Hepatocyte (in vitro differentiated cells): ENCODE results near the gene TMEM204. TPM values are rescaled to one million over a fixed set of nuclear protein-coding genes. Genes with fewer than 3 reads are reported as not detected.
"Not testable (repeated sequence)": the region's sequence is repeated elsewhere in the genome, so short reads cannot be mapped to it uniquely, and the experiment has no call there.

Experiments
- DNase-seq: peaks from one replicate; pipeline ENCODE4 v3.0.0-alpha.2; 2016; ENCODE audit warnings: low spot score
- H2AFZ ChIP-seq: fragments of 200-600 bp; sonication (generic); 2 replicates; pipeline ENCODE4 v1.6.0; 2016; ENCODE audit warnings: antibody characterized with exemption, mild to moderate bottlenecking
- H3K27ac ChIP-seq: fragments of 200-600 bp; sonication (generic); 2 replicates; pipeline ENCODE4 v1.5.1; 2016; ENCODE audit warnings: mild to moderate bottlenecking
- H3K27me3 ChIP-seq: fragments of 200-600 bp; sonication (generic); 2 replicates; pipeline ENCODE4 v1.6.1; 2016
- H3K36me3 ChIP-seq: fragments of 200-600 bp; sonication (generic); replicated peaks from 2 replicates; pipeline ENCODE4 v1.5.1; 2016; ENCODE audit warnings: low read depth; ENCODE audit not compliant: insufficient read depth
- H3K4me1 ChIP-seq: fragments of 200-600 bp; sonication (generic); 2 replicates; pipeline ENCODE4 v1.5.1; 2016; ENCODE audit warnings: mild to moderate bottlenecking, moderate library complexity; ENCODE audit not compliant: insufficient read depth
- H3K4me2 ChIP-seq: fragments of 200-600 bp; sonication (generic); 2 replicates; pipeline ENCODE4 v1.6.0; 2016
- H3K4me3 ChIP-seq: fragments of 200-600 bp; sonication (generic); 2 replicates; pipeline ENCODE4 v1.5.1; 2016; ENCODE audit warnings: mild to moderate bottlenecking
- H3K79me2 ChIP-seq: fragments of 200-600 bp; sonication (generic); 2 replicates; pipeline ENCODE4 v1.6.0; 2017; ENCODE audit warnings: mild to moderate bottlenecking
- H3K9me2 ChIP-seq: fragments of 200-600 bp; sonication (generic); replicated peaks from 2 replicates; pipeline ENCODE4 v1.6.0; 2017; ENCODE audit warnings: mild to moderate bottlenecking; ENCODE audit not compliant: insufficient read depth
- H3K9me3 ChIP-seq: fragments of 200-600 bp; sonication (generic); 2 replicates; pipeline ENCODE4 v1.5.1; 2016; ENCODE audit warnings: low read depth, mild to moderate bottlenecking
- H4K20me1 ChIP-seq: fragments of 200-600 bp; sonication (generic); 2 replicates; pipeline ENCODE4 v1.6.0; 2016; ENCODE audit warnings: mild to moderate bottlenecking; ENCODE audit not compliant: insufficient read depth, poor library complexity, severe bottlenecking
- CTCF ChIP-seq: fragments of 200-600 bp; sonication (generic); IDR thresholded peaks from 2 replicates; pipeline ENCODE4 v1.5.1; 2016; ENCODE audit warnings: antibody characterized with exemption, mild to moderate bottlenecking; ENCODE audit not compliant: poor library complexity
- EZH2 ChIP-seq: fragments of 200-600 bp; sonication (generic); IDR thresholded peaks from 2 replicates; pipeline ENCODE4 v1.6.1; 2016; ENCODE audit warnings: antibody characterized with exemption, mild to moderate bottlenecking, borderline replicate concordance
- EZH2phosphoT487 ChIP-seq: fragments of 200-600 bp; sonication (generic); IDR thresholded peaks from one replicate; pipeline ENCODE4 v1.6.1; 2018; ENCODE audit warnings: antibody characterized with exemption, mild to moderate bottlenecking, low read depth, moderate library complexity; ENCODE audit not compliant: unreplicated experiment, severe bottlenecking
- WGBS: methylation state at CpG from one replicate; pipeline ENCODE4 v1.1.6; 2016; ENCODE audit warnings: low lambda C conversion rate; ENCODE audit errors: missing lambda C conversion rate; 5-methylcytosine and 5-hydroxymethylcytosine counted together
- polyA plus RNA-seq: library from polyadenylated mRNA; unstranded; fragments of >200 nt; fragmentation: Nextera tagmentation; extraction: Ambion mirVana; gene quantifications from 2 replicates; pipeline ENCODE4 v1.2.1, GENCODE V29; 2016
- total RNA-seq: library from RNA; depleted of rRNA; stranded (reverse); fragments of >200 nt; gene quantifications from 2 replicates; pipeline ENCODE4 v1.2.3, GENCODE V29; 2014

TMEM204 gene
- total and polyA plus RNA-seq, 2 experiments from 2014 or later, result 2.7 to 5.4 TPM

GRCh38 chr16:1590930-1591705, 57.7 kb downstream of the TMEM204 start:
- WGBS, result 97% methylated on average over 23 of the region's 23 CpGs
- DNase-seq, result no peak
- H3K9me2 ChIP-seq, result no peaks in the 10 kb centered on the region
- no peaks in the 10 kb centered on the region for H4K20me1 ChIP-seq
- no peak overlapping the region for H3K4me2 ChIP-seq
- H3K36me3 ChIP-seq, result no peaks in the 10 kb centered on the region
- H3K4me3 ChIP-seq, result no peak overlapping the region
- no peaks in the 10 kb centered on the region for H3K4me1 ChIP-seq
- H3K79me2 ChIP-seq, result no peaks in the 10 kb centered on the region
- H2AFZ ChIP-seq, result no peak overlapping the region
- no peak for TF ChIP-seq EZH2
- no peak for TF ChIP-seq EZH2phosphoT487
- TF ChIP-seq CTCF, result no peak
- H3K27me3 ChIP-seq, result no peaks in the 10 kb centered on the region
- no peaks in the 10 kb centered on the region for H3K9me3 ChIP-seq
- peak overlapping the region; percentile 14 for H3K27ac ChIP-seq

GRCh38 chr16:1592446-1592845, 59.0 kb downstream of the TMEM204 start:
- no peaks in the 10 kb centered on the region for H3K79me2 ChIP-seq
- H3K36me3 ChIP-seq, result no peaks in the 10 kb centered on the region
- no peak overlapping the region for H3K27ac ChIP-seq
- H3K4me1 ChIP-seq, result no peaks in the 10 kb centered on the region
- no peaks in the 10 kb centered on the region for H3K9me3 ChIP-seq
- no peak overlapping the region for H3K4me3 ChIP-seq
- H3K9me2 ChIP-seq, result no peaks in the 10 kb centered on the region
- TF ChIP-seq CTCF (no peak), EZH2 (no peak), EZH2phosphoT487 (no peak)
- no peak overlapping the region for H3K4me2 ChIP-seq
- no peak overlapping the region for H2AFZ ChIP-seq
- 89% methylated on average over 16 of the region's 16 CpGs for WGBS
- H4K20me1 ChIP-seq, result no peaks in the 10 kb centered on the region
- no peak for DNase-seq
- no peaks in the 10 kb centered on the region for H3K27me3 ChIP-seq

- WGBS, result 93% methylated on average over 5 of the region's 5 CpGs
Observed at GRCh38 chr16:1595511-1595910, 62.0 kb downstream of the TMEM204 start.

GRCh38 chr16:1596516-1596915, 63.0 kb downstream of the TMEM204 start:
- 96% methylated on average over 12 of the region's 12 CpGs for WGBS
- TF ChIP-seq EZH2, result no peak
- TF ChIP-seq CTCF, result no peak
- TF ChIP-seq EZH2phosphoT487, result no peak
- no peaks in the 10 kb centered on the region for H3K36me3 ChIP-seq
- no peaks in the 10 kb centered on the region for H4K20me1 ChIP-seq
- H3K9me2 ChIP-seq, result no peaks in the 10 kb centered on the region
- no peak overlapping the region for H2AFZ ChIP-seq
- H3K4me1 ChIP-seq, result no peaks in the 10 kb centered on the region
- DNase-seq, result no peak
- no peaks in the 10 kb centered on the region for H3K9me3 ChIP-seq
- no peak overlapping the region for H3K4me2 ChIP-seq
- H3K27me3 ChIP-seq, result no peaks in the 10 kb centered on the region
- H3K27ac ChIP-seq, result no peak overlapping the region
- H3K4me3 ChIP-seq, result no peak overlapping the region
- no peaks in the 10 kb centered on the region for H3K79me2 ChIP-seq

More at GRCh38 chr16:1595511-1595910, 62.0 kb downstream of the TMEM204 start:
- DNase-seq, H4K20me1 ChIP-seq, H3K9me2 ChIP-seq, H3K27me3 ChIP-seq, H3K9me3 ChIP-seq, H3K4me3 ChIP-seq, H3K4me2 ChIP-seq, H3K36me3 ChIP-seq, H3K4me1 ChIP-seq, H3K27ac ChIP-seq, H3K79me2 ChIP-seq, H2AFZ ChIP-seq: not testable (repeated sequence)
